Left lung (tissue), 10 donors: ENCODE results near the gene ASXL1. TPM values are rescaled to one million over a fixed set of nuclear protein-coding genes. Genes with fewer than 3 reads are reported as not detected.
A peak's percentile ranks its signal among the peaks of the same experiment; 100 is the strongest.

Source experiments
- ATAC-seq: fragments of 200-7000 bp; cut with Tn5 transposase; one replicate; pipeline ENCODE4 v1.9.1; 2020; ENCODE audit warnings: moderate library complexity
- DNase-seq, 4 donors: peaks; one replicate each; pipeline ENCODE4 v3.0.0-alpha.2; 2013 to 2020
- H3K27ac ChIP-seq, 2 donors: fragments of 200-600 bp; sonication (generic) in 1 of 2; one replicate each; pipeline versions ENCODE4 v1.5.0 to v1.8.0; 2020 to 2021
- H3K27me3 ChIP-seq, 2 donors: fragments of 200-600 bp; sonication (generic) in 1 of 2; one replicate each; pipeline versions ENCODE4 v1.5.0 to v1.8.0; 2020 to 2021
- H3K36me3 ChIP-seq, 2 donors: fragments of 200-600 bp; sonication (generic) in 1 of 2; one replicate each; pipeline versions ENCODE4 v1.5.0 to v1.8.0; 2020 to 2021
- H3K4me1 ChIP-seq, 2 donors: fragments of 200-600 bp; one replicate each; pipeline ENCODE4 v1.8.0; 2021
- H3K4me3 ChIP-seq, 2 donors: fragments of 200-600 bp; sonication (generic) in 1 of 2; one replicate each; pipeline versions ENCODE4 v1.5.0 to v1.8.0; 2020 to 2021; ENCODE audit warnings: mild to moderate bottlenecking in 1 of 2
- H3K9me3 ChIP-seq, 2 donors: fragments of 200-600 bp; sonication (generic) in 1 of 2; one replicate each; pipeline versions ENCODE4 v1.5.0 to v1.8.0; 2020 to 2021
- CTCF ChIP-seq, 2 donors: fragments of 200-600 bp; sonication (generic) in 1 of 2; IDR thresholded peaks; one replicate each; pipeline versions ENCODE4 v1.5.0 to v1.8.0; 2021; ENCODE audit warnings: antibody characterized with exemption in 2 of 2
- intact Hi-C, 2 donors: fragments of 100-400 bp; cut with DNase I; formaldehyde crosslinking; loops; one replicate each; pipeline versions ENCODE4 v1.11.2 to v1.14.2; 2022
- polyA plus RNA-seq, 6 donors: library from polyadenylated mRNA; unstranded; fragments of 120-200 nt; gene quantifications; one replicate each; pipeline ENCODE4 v1.2.1, GENCODE V29; 2013; ENCODE audit not compliant: insufficient read length in 6 of 6
- total RNA-seq, 2 donors: library from RNA; stranded (reverse); fragmentation: NEBNext Ultra II Directional; extraction: Animal tissue kit (Norgen Biotek cat#: 25700); gene quantifications; one replicate each; pipeline ENCODE4 v1.2.1, GENCODE V29; 2021
- donor health status: DM: no; HTN: yes; CAD: no.
- donor health status: DM: no; HTN: no; CAD: no.

ASXL1 gene
- total and polyA plus RNA-seq, 8 donors = 51.1 to 90.0 (median 81.1) TPM

DNA sequence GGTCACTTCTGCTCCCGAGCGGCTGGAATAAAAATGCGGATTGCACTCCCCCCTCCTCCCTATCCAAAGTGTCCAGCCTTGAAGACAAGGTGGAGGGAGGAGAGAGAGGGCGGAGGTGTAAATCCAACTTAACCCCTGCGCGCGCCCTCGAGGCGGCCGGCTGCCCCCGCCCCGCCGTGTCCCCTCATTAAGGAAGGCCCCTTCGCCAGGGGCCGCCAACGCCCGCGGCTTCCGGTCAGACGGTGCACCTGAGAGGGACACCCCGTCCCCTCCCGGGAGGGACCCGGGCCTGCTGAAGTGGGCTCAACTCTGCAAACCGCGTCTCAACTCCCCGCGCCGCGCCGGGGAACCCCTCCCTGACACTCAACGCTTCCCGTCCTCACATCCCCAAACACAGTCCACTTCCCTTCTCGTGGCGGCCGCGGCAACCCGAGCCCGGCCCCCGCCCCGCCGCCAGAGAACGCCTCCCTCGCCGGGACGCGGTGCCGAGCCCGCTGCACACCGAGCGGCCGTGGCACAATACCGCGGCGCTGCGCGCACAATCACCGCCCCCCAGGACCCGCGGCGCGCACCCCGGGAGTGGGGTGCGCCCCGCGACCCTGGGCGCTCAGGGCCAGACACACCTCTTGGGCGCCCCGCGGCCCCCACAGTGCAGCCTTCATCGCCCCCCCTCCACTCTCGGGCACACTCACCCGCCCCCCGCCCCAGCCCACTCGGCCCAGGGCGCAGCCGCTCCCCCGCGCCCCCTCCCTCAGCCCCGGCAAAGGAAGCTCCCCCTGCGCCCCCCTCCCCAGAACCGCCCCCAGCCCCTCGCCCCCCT is 124.5 kb downstream of the ASXL1 start:
- Histone ChIP-seq H3K9me3 (no peaks in the 10 kb centered on the region), H3K27me3 (no peaks in the 10 kb centered on the region), H3K4me3 (peak overlapping the region; percentile 66 to 74), H3K36me3 (no peaks in the 10 kb centered on the region), H3K4me1 (peaks cover 19 to 55% of the 10 kb centered on the region in 2 donors), H3K27ac (peak overlapping the region; percentile 69 to 83)
- DNase-seq = peak in 3 of 4 donors; percentile 32 to 94 (median 67)
- intact Hi-C loops = no loop called here
- peak; percentile 23 for ATAC-seq
- no peak for TF ChIP-seq CTCF (IDR thresholded peaks at IDR 0.05)

DNA sequence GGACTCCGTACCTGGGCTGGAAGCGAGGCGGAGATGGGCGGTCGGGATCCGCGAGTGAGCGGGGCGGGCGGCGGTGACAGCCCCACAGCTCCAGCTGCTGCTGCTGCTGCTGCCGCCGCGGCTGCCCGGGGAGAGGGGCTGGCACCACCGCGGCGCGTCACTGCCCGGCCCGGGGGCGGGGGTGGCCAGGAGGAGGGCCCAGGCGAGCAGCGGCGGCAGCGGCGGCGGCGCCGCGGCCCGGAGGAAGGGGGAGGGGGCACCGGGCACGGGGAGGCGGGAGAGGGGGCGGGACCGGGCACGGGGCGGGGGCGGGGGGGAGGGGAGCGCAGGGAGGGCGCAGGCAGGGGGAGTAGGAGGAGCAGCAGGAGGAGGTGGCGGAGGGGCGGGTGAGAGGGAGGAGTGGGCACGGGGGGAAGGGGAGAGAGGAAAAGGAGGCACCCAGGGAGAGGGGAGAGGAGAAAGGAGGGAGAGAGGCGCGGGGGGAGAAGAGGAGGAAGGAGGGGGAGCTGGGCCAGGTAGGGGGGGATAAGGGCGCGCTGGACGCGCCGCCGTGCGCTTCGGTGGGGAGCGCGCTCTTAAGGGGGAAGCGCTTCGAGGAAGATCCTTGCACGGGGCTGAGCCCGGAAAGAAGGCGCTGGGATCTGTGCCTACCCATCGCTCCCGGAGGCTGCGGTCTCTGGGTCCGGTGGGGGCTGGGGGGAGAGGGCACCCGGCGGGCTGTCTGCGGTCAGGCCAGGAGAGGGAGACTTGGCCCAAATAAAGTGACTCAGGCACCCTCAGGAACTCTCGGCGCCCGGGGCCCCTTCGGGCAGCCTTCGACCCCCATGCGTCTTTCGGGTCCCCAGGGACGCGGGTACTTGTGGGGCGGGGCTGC is 125.5 kb downstream of the ASXL1 start:
- ATAC-seq (peak; percentile 68), DNase-seq (peak; percentile 65 to 95 (median 80))
- Histone ChIP-seq H3K27ac (peak overlapping the region; percentile 79 to 83), H3K4me3 (peak overlapping the region; percentile 66 to 74), H3K9me3 (no peaks in the 10 kb centered on the region), H3K4me1 (peaks cover 16 to 52% of the 10 kb centered on the region in 2 donors), H3K36me3 (no peaks in the 10 kb centered on the region), H3K27me3 (no peaks in the 10 kb centered on the region)
- no peak for TF ChIP-seq CTCF (IDR thresholded peaks at IDR 0.05)
- intact Hi-C loops = no loop called here

DNA sequence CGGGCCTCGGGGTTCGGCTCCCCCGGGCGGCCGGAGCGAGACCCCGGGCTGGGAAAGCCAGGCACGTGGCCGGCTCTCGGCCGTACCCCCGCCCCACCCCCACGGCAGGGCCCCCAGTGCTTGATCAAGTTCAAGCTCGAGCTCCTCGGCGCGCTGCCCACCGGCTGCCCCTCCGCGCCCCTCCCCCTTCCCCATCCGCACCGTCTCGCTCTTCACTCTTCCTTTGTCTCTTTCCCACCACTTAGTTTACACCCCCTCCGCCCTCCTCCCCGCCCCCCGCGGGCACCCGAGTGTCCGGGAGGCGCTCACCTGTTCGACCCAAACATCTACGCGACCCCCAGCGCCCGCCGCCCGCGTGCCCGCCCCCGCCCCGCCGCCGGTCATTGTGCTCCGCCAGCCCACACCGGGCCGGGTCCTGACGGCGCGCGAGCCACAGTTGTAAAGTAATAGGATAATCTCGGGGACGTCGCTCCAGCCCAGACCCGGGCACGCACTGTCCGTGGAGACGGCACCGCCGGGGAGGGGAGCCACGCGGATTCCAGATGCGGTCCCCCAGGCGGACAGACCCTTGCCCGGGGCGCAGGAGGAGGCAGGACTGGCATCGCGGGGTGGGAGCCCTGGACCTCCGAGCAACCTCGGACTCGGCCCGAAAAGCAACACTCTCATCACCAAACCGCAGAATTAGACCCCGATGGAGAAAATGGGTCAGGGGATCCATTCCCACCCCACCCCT is 126.3 kb downstream of the ASXL1 start:
- Histone ChIP-seq H3K27ac (peak overlapping the region; percentile 79 to 81), H3K9me3 (no peaks in the 10 kb centered on the region), H3K27me3 (no peaks in the 10 kb centered on the region), H3K36me3 (no peaks in the 10 kb centered on the region), H3K4me1 (peaks cover 16 to 44% of the 10 kb centered on the region in 2 donors), H3K4me3 (peak overlapping the region; percentile 66 to 74)
- ATAC-seq = peak; percentile 39
- intact Hi-C loops = no loop called here
- peak in 3 of 4 donors; percentile 36 to 89 (median 58) for DNase-seq
- no peak for TF ChIP-seq CTCF (IDR thresholded peaks at IDR 0.05)

GRCh38 chr20:32484958-32485769 is 127.0 kb downstream of the ASXL1 start:
- Histone ChIP-seq H3K27me3 (no peaks in the 10 kb centered on the region), H3K9me3 (no peaks in the 10 kb centered on the region), H3K36me3 (no peaks in the 10 kb centered on the region), H3K4me3 (peak overlapping the region; percentile 66 to 74), H3K4me1 (peaks cover 16 to 36% of the 10 kb centered on the region in 2 donors), H3K27ac (peak overlapping the region; percentile 79 to 81)
- intact Hi-C loops = no loop called here
- ATAC-seq (peak; percentile 68), DNase-seq (peak; percentile 77 to 82 (median 78))
- TF ChIP-seq CTCF (IDR thresholded peaks at IDR 0.05) = peak; percentile 78 to 83
